Measurements from ENCODE around the gene ZNF469. TPM values are rescaled to one million over a fixed set of nuclear protein-coding genes. Genes with fewer than 3 reads are reported as not detected.

Gene ZNF469
- polyA plus RNA-seq, 3 donors = 0.02 to 0.16 (median 0.10) TPM

DNA sequence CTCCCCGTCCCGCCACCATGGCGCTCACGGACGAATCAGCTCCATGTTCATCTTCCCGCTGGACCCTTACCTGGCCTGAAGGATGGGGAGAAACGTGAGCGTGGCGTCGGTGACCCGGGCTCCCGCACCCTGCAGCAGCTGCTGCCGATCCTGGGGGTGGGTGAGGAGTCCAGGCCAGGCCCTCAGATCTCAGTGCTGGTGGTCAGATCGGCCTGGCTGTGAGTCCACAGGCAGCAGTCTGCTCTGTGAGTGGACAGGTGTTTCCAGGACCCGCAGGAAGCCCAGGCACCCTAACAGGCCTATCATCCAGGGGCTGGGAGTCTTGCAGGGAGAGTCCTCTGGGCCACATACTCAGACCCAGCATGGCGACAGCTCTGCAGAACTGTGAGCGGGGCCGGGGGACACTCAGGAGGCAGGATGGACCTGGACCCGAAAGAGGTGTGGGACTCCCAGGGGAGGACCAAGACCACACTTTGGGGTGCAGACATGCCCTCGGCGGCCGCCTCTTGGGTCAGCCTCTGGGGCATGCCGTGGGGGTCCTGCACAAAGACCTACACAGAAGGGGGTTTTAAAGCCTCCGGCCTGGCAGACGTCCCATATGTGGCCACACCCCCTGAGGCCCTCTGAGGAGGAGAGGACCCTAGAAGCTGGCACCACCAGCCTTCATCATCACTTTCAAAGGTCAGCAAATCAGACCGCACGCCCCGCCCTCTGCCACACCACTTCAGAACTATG, 27.2 kb upstream of the ZNF469 start:
- no peak for DNase-seq
- Histone ChIP-seq H3K9me3 (replicated peaks in 1 of 2; ENCODE audit: control insufficient read depth in 1 of 2, insufficient read depth in 1 of 2, low read length in 2 of 2) (no peaks in the 10 kb centered on the region), H4K20me1 (ENCODE audit: insufficient read depth, low read length) (no peaks in the 10 kb centered on the region), H3K4me1 (ENCODE audit: control insufficient read depth in 1 of 2, insufficient read depth in 2 of 2, low read length in 2 of 2) (no peaks in the 10 kb centered on the region), H3K9ac (ENCODE audit: insufficient read depth, low read length, poor library complexity, severe bottlenecking) (no peak overlapping the region), H3K4me3 (replicated peaks in 1 of 3; ENCODE audit: low read depth in 2 of 3, low read length in 3 of 3) (no peak overlapping the region), H3K27ac (ENCODE audit: low read depth in 1 of 2, low read length in 2 of 2) (no peak overlapping the region), H3K36me3 (replicated peaks in 1 of 2; ENCODE audit: control insufficient read depth in 1 of 2, insufficient read depth in 2 of 2, low read length in 2 of 2) (no peaks in the 10 kb centered on the region), H3K79me2 (ENCODE audit: insufficient read depth, low read length) (no peaks in the 10 kb centered on the region), H2AFZ (ENCODE audit: insufficient read depth, low read depth, low read length, poor library complexity, severe bottlenecking) (no peak overlapping the region), H3K4me2 (replicated peaks; ENCODE audit: extremely low read depth, low read length, poor library complexity, severe bottlenecking) (no peak overlapping the region), H3K27me3 (ENCODE audit: control insufficient read depth in 2 of 2, insufficient read depth in 2 of 2, low read length in 2 of 2) (no peaks in the 10 kb centered on the region)
- Mint-ChIP-seq H3K4me3 (no peak overlapping the region), H3K27ac (no peak overlapping the region), H3K4me1 (no peaks in the 10 kb centered on the region), H3K36me3 (no peaks in the 10 kb centered on the region), H3K27me3 (ENCODE audit: low read depth in 3 of 3) (peaks cover 0 to 10% (median 5%) of the 10 kb centered on the region in 3 donors), H3K9me3 (no peaks in the 10 kb centered on the region)
- 97% methylated on average over 23 of the region's 28 CpGs for WGBS (ENCODE audit: insufficient coverage)
- intact Hi-C loops (cut with micrococcal nuclease) = no loop called here
- TF ChIP-seq, protein P1, sequence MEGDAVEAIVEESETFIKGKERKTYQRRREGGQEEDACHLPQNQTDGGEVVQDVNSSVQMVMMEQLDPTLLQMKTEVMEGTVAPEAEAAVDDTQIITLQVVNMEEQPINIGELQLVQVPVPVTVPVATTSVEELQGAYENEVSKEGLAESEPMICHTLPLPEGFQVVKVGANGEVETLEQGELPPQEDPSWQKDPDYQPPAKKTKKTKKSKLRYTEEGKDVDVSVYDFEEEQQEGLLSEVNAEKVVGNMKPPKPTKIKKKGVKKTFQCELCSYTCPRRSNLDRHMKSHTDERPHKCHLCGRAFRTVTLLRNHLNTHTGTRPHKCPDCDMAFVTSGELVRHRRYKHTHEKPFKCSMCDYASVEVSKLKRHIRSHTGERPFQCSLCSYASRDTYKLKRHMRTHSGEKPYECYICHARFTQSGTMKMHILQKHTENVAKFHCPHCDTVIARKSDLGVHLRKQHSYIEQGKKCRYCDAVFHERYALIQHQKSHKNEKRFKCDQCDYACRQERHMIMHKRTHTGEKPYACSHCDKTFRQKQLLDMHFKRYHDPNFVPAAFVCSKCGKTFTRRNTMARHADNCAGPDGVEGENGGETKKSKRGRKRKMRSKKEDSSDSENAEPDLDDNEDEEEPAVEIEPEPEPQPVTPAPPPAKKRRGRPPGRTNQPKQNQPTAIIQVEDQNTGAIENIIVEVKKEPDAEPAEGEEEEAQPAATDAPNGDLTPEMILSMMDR (IDR thresholded peaks at IDR 0.05) = no peak

DNA sequence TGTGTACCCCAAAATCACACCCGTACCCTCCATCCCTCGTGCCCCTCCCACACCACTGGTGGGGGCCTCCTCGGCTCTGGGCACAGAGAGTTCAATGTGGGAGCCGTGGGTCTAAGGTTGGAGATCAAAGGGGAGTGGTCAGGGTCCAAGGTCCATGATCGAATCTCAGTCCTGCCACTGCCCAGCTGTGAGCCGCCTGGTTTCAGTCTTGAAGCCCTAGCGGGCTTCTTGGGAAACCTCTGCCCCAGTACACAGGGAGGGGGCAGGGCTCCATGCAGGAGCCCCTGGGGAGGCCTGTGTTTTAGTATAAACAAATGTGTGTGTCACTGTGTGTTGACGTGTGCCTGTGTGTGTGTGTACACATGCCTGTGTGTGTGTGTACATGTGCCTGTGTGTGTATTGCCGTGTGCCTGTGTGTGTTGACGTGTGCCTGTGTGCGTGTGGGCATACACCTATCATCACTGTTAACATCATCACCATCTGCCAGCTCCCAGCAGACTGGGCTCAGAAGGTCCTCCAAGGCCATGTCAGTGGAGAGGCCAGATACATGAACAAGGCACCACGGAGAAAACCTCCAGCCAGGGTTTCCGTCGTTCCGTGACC, 26.5 kb upstream of the ZNF469 start:
- no peak overlapping the region for H3K4me3 Mint-ChIP-seq
- DNase-seq = no peak
- 96% methylated on average over 5 of the region's 15 CpGs for WGBS (ENCODE audit: insufficient coverage)
- Histone ChIP-seq H3K9me3 (replicated peaks in 1 of 2; ENCODE audit: control insufficient read depth in 1 of 2, insufficient read depth in 1 of 2, low read length in 2 of 2) (no peaks in the 10 kb centered on the region), H3K9ac (ENCODE audit: insufficient read depth, low read length, poor library complexity, severe bottlenecking) (no peak overlapping the region), H3K36me3 (replicated peaks in 1 of 2; ENCODE audit: control insufficient read depth in 1 of 2, insufficient read depth in 2 of 2, low read length in 2 of 2) (no peaks in the 10 kb centered on the region), H3K4me2 (replicated peaks; ENCODE audit: extremely low read depth, low read length, poor library complexity, severe bottlenecking) (no peak overlapping the region), H3K4me1 (ENCODE audit: control insufficient read depth in 1 of 2, insufficient read depth in 2 of 2, low read length in 2 of 2) (no peaks in the 10 kb centered on the region), H2AFZ (ENCODE audit: insufficient read depth, low read depth, low read length, poor library complexity, severe bottlenecking) (no peak overlapping the region), H4K20me1 (ENCODE audit: insufficient read depth, low read length) (no peaks in the 10 kb centered on the region), H3K4me3 (replicated peaks in 1 of 3; ENCODE audit: low read depth in 2 of 3, low read length in 3 of 3) (no peak overlapping the region), H3K27ac (ENCODE audit: low read depth in 1 of 2, low read length in 2 of 2) (no peak overlapping the region), H3K79me2 (ENCODE audit: insufficient read depth, low read length) (no peaks in the 10 kb centered on the region), H3K27me3 (ENCODE audit: control insufficient read depth in 2 of 2, insufficient read depth in 2 of 2, low read length in 2 of 2) (no peaks in the 10 kb centered on the region)
- no peaks in the 10 kb centered on the region for H3K4me1 Mint-ChIP-seq
- TF ChIP-seq, protein P1 (IDR thresholded peaks at IDR 0.05) = no peak
- peaks cover 0 to 9% (median 7%) of the 10 kb centered on the region in 3 donors for H3K27me3 Mint-ChIP-seq (ENCODE audit: low read depth in 3 of 3)
- intact Hi-C loops (cut with micrococcal nuclease) = no loop called here
- H3K36me3 Mint-ChIP-seq = no peaks in the 10 kb centered on the region
- no peak overlapping the region for H3K27ac Mint-ChIP-seq
- H3K9me3 Mint-ChIP-seq = no peaks in the 10 kb centered on the region

Data from CD14-positive monocyte (primary cell).